A673 (cell line): ENCODE results near the gene GBGT1. TPM values are rescaled to one million over a fixed set of nuclear protein-coding genes. Genes with fewer than 3 reads are reported as not detected.

Experiments used
- BruUV-seq: library from RNA; stranded (reverse); fragments of 400-500 nt; replicated peaks from 2 replicates; lab custom pipeline; 2021; lab: Mats Ljungman, UMichigan
- CTCF ChIA-PET: fragments of 300-600 bp; sonication (Branson Sonifier 250); formaldehyde crosslinking; loops from one replicate; lab custom pipeline; 2022; ENCODE audit warnings: antibody characterized with exemption; lab: Charles Lee
- POLR2A ChIA-PET: fragments of 300-600 bp; sonication (Branson Sonifier 250); formaldehyde crosslinking; loops from one replicate; lab custom pipeline; 2022; ENCODE audit warnings: antibody characterized with exemption; ENCODE audit not compliant: low non-redundant PET; lab: Charles Lee
- DNase-seq: peaks from one replicate; pipeline ENCODE4 v3.0.0-alpha.2; 2015; ENCODE audit warnings: low spot score
- H3K27ac ChIP-seq: fragments of 200-600 bp; sonication (generic); 2 replicates; pipeline ENCODE4 v1.5.1; 2016; ENCODE audit warnings: mixed run types, low read depth, mild to moderate bottlenecking, mixed read lengths, antibody characterized with exemption, low read length; ENCODE audit not compliant: poor library complexity, severe bottlenecking
- H3K27me3 ChIP-seq: fragments of 200-600 bp; sonication (generic); replicated peaks from 2 replicates; pipeline ENCODE4 v1.6.1; 2017; ENCODE audit warnings: mixed run types, low read depth, mild to moderate bottlenecking, mixed read lengths, antibody characterized with exemption, low read length; ENCODE audit not compliant: insufficient read depth, poor library complexity
- H3K36me3 ChIP-seq: fragments of 200-600 bp; sonication (generic); 2 replicates; pipeline ENCODE4 v1.6.1; 2016; ENCODE audit warnings: mixed run types, mild to moderate bottlenecking, mixed read lengths, antibody characterized with exemption, low read length; ENCODE audit not compliant: insufficient read depth, poor library complexity, severe bottlenecking
- H3K4me1 ChIP-seq: fragments of 200-600 bp; sonication (generic); 2 replicates; pipeline ENCODE4 v1.6.1; 2017; ENCODE audit warnings: mixed run types, mild to moderate bottlenecking, mixed read lengths, antibody characterized with exemption, low read length; ENCODE audit not compliant: insufficient read depth, poor library complexity, severe bottlenecking
- H3K4me3 ChIP-seq: fragments of 200-600 bp; sonication (generic); 2 replicates; pipeline ENCODE4 v1.5.1; 2016; ENCODE audit warnings: low read depth, mixed run types, mild to moderate bottlenecking, mixed read lengths, low read length; ENCODE audit not compliant: poor library complexity, severe bottlenecking
- H3K9me3 ChIP-seq: fragments of 200-600 bp; sonication (generic); 2 replicates; pipeline ENCODE4 v1.6.1; 2016; ENCODE audit warnings: mixed run types, low read depth, mild to moderate bottlenecking, mixed read lengths, antibody characterized with exemption, low read length; ENCODE audit not compliant: poor library complexity, severe bottlenecking
- EZH2 ChIP-seq: fragments of 200-600 bp; sonication (generic); IDR thresholded peaks from 2 replicates; pipeline ENCODE4 v1.6.1; 2017; ENCODE audit warnings: borderline replicate concordance, low read depth, mild to moderate bottlenecking, mixed read lengths, antibody characterized with exemption, low read length; ENCODE audit not compliant: poor library complexity, severe bottlenecking
- intact Hi-C: fragments of 100-400 bp; cut with micrococcal nuclease; formaldehyde crosslinking; loops from one replicate; pipeline ENCODE4 v1.10.0; 2022; ENCODE audit not compliant: unreplicated experiment
- total RNA-seq: library from RNA; stranded (reverse); gene quantifications from 2 replicates; pipeline ENCODE4 v1.2.3, GENCODE V29; 2021
- TF ChIP-seq, protein P1 (sequence below): fragments of 300-800, 200-600 bp; sonication (generic); conservative IDR thresholded peaks from 2 replicates; pipeline ENCODE4 v1.5.1; 2017; ENCODE audit warnings: low read depth, mild to moderate bottlenecking, antibody characterized with exemption, low read length, moderate library complexity, mixed read lengths

The GBGT1 gene
- total RNA-seq, 1 experiment from 2014 or later: 1.8 TPM

DNA sequence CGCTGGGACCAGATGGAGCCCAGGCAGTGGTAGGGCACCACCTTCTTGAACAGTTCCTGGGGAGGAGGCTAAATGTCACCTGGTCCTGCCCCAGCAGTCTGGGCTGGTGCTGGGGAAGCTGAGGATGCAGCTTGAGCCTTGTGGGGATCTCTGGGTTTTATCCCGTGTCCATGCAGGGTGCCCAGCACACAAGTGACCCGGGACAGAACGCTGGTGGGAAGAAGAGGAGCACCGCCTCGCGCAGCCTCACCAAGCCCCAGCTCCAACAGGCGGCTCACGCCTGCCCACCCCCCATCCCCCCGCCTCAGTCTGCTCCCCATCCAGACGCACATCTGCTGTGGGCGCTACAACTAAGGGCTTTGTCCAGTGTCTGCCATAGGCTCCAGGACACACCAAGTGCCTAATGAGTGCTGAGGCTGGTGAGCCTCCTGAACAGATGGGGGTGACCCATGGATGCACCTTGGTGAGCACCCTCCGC, 56.4 kb downstream of the GBGT1 start:
- ChIA-PET CTCF (no interaction called here), POLR2A (no interaction called here)
- peaks cover 58% of the 10 kb centered on the region for H3K36me3 ChIP-seq
- DNase-seq: no peak
- no peaks in the 10 kb centered on the region for H3K9me3 ChIP-seq
- no peak overlapping the region for H3K27ac ChIP-seq
- no TSS peak for BruUV-seq
- no peak for TF ChIP-seq EZH2
- TF ChIP-seq, protein P1, sequence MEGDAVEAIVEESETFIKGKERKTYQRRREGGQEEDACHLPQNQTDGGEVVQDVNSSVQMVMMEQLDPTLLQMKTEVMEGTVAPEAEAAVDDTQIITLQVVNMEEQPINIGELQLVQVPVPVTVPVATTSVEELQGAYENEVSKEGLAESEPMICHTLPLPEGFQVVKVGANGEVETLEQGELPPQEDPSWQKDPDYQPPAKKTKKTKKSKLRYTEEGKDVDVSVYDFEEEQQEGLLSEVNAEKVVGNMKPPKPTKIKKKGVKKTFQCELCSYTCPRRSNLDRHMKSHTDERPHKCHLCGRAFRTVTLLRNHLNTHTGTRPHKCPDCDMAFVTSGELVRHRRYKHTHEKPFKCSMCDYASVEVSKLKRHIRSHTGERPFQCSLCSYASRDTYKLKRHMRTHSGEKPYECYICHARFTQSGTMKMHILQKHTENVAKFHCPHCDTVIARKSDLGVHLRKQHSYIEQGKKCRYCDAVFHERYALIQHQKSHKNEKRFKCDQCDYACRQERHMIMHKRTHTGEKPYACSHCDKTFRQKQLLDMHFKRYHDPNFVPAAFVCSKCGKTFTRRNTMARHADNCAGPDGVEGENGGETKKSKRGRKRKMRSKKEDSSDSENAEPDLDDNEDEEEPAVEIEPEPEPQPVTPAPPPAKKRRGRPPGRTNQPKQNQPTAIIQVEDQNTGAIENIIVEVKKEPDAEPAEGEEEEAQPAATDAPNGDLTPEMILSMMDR: no peak
- no peaks in the 10 kb centered on the region for H3K27me3 ChIP-seq
- no peaks in the 10 kb centered on the region for H3K4me1 ChIP-seq
- intact Hi-C loops: no loop called here
- no peak overlapping the region for H3K4me3 ChIP-seq

DNA sequence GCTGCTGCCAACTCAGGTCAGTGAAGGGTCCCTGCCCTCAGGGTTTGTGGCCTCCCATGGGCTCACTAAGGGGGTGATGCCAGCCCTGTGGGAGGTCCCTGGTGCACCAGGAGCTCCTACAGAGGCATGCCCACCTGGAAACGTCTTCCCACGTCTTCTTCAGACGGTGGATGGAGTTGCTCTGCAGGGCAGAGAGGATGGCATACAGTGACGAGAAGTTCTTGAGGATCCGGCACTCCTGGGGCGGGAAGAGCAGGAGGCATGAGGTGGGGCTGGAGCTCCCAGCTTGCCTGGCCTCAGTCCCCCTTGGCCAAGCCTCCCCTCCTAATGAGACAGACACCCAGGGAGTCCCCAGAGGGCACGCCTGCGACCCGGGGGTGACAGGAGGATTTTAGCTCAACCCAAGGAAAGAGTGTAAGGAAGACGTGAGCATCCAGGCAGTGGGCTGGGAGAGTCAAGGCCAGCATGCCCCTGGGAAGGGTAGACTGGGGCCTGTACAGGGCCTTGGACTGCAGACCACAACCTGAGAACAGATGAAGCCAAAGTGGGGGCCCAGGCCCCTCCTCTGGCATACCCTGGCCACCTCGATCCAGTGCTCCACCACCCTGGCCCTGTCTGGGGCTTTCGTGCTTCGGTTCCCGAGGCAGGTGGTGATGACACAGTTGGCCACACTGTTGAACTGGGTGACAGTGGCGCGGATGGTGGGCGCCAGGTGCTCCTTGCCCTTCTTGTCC, 57.0 kb downstream of the GBGT1 start:
- ChIA-PET POLR2A (no interaction called here), CTCF (no interaction called here)
- no peak overlapping the region for H3K27ac ChIP-seq
- no peak overlapping the region for H3K4me3 ChIP-seq
- no peaks in the 10 kb centered on the region for H3K27me3 ChIP-seq
- TF ChIP-seq EZH2: no peak
- TF ChIP-seq, protein P1: no peak
- H3K9me3 ChIP-seq: no peaks in the 10 kb centered on the region
- no TSS peak for BruUV-seq
- peaks cover 64% of the 10 kb centered on the region for H3K36me3 ChIP-seq
- no peaks in the 10 kb centered on the region for H3K4me1 ChIP-seq
- intact Hi-C loops: no loop called here
- DNase-seq: no peak

DNA sequence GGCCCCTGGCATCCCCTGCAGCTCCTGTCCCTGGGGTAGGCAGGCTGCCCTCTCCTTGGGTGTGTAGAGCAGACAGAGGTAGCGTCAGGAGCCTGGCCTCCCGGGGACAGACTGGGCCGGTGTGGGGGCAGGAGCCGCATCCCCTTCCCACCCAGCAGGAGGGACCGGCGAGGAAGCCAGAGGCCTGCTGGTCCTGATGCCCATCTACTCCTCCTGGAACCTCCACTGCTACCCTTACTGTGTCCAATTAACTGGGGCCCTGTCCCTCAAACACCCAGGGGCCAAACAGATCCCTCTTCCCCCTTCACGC, 58.3 kb downstream of the GBGT1 start:
- intact Hi-C loops: no loop called here
- TF ChIP-seq, protein P1: no peak
- TF ChIP-seq EZH2: no peak
- BruUV-seq: no TSS peak
- Histone ChIP-seq H3K27me3 (no peaks in the 10 kb centered on the region), H3K4me3 (no peak overlapping the region), H3K9me3 (no peaks in the 10 kb centered on the region), H3K36me3 (peaks cover 77% of the 10 kb centered on the region), H3K4me1 (no peaks in the 10 kb centered on the region), H3K27ac (no peak overlapping the region)
- DNase-seq: no peak
- ChIA-PET POLR2A (no interaction called here), CTCF (no interaction called here)
